GM10266 (cell line): Measurements from ENCODE around the gene CPLX3.
A peak's percentile ranks its signal among the peaks of the same experiment; 100 is the strongest.

Experiments used
- DNase-seq: peaks from one replicate; pipeline ENCODE4 v3.0.0; 2012; ENCODE audit errors: extremely low spot score
- CTCF ChIP-seq: IDR thresholded peaks from 2 replicates; pipeline ENCODE4 v1.5.1; 2012; ENCODE audit warnings: mild to moderate bottlenecking, low read depth; ENCODE audit not compliant: control insufficient read depth, insufficient read depth; ENCODE audit errors: missing control alignments

CPLX3 gene

GRCh38 chr15:74832826-74833225 is 6.4 kb downstream of the CPLX3 start:
- no peak for DNase-seq
- TF ChIP-seq CTCF: no peak

- no peak for TF ChIP-seq CTCF
- DNase-seq: no peak
These were observed 7.1 kb downstream of the CPLX3 start for GRCh38 chr15:74833376-74834107.

GRCh38 chr15:74835312-74835823 is 8.9 kb downstream of the CPLX3 start:
- DNase-seq: peak; percentile 78

GRCh38 chr15:74836846-74837245 is 10.4 kb downstream of the CPLX3 start:
- TF ChIP-seq CTCF: no peak

More at GRCh38 chr15:74835312-74835823, 8.9 kb downstream of the CPLX3 start:
- peak; percentile 76 for TF ChIP-seq CTCF

GRCh38 chr15:74837482-74838136 is 11.2 kb downstream of the CPLX3 start:
- no peak for TF ChIP-seq CTCF
- DNase-seq: no peak

More at GRCh38 chr15:74836846-74837245, 10.4 kb downstream of the CPLX3 start:
- no peak for DNase-seq

- DNase-seq: no peak
- TF ChIP-seq CTCF: no peak
These were observed 11.7 kb downstream of the CPLX3 start for GRCh38 chr15:74838137-74838516.

- DNase-seq: no peak
- no peak for TF ChIP-seq CTCF
These were observed 12.5 kb downstream of the CPLX3 start for GRCh38 chr15:74838746-74839525.
